ENCODE results near the gene AK1. TPM values are rescaled to one million over a fixed set of nuclear protein-coding genes. Genes with fewer than 3 reads are reported as not detected.

AK1 gene, protein sequence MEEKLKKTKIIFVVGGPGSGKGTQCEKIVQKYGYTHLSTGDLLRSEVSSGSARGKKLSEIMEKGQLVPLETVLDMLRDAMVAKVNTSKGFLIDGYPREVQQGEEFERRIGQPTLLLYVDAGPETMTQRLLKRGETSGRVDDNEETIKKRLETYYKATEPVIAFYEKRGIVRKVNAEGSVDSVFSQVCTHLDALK
- total RNA-seq, result 73.0 and 87.0 TPM in 2 replicates

DNA sequence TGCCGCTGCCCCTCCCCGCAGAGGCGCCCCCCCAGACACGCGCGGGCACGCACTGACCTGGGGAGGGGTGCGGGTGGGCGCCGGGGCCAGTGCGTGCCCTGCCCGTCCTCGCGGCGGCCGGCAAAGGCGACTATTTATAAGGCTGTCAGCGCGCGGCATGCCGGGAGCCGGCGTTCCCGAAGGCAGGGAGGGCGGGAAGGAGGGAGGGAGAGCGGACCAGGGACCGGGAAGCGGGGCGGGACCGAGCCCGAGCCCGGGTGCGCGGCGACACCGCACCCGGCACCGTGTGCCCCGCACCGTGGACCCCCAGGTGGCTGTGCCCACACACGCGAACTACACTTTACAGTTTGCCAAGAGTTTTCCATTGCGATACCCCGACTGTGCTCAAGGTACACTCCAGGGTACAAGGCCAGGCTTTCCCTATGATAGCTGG lies at the start of gene AK1:
Gene AK1 (minus strand): TSS at position 110 of the 433 bp plus-strand sequence. CDS start 3,058 bp downstream, outside the sequence.

DNA sequence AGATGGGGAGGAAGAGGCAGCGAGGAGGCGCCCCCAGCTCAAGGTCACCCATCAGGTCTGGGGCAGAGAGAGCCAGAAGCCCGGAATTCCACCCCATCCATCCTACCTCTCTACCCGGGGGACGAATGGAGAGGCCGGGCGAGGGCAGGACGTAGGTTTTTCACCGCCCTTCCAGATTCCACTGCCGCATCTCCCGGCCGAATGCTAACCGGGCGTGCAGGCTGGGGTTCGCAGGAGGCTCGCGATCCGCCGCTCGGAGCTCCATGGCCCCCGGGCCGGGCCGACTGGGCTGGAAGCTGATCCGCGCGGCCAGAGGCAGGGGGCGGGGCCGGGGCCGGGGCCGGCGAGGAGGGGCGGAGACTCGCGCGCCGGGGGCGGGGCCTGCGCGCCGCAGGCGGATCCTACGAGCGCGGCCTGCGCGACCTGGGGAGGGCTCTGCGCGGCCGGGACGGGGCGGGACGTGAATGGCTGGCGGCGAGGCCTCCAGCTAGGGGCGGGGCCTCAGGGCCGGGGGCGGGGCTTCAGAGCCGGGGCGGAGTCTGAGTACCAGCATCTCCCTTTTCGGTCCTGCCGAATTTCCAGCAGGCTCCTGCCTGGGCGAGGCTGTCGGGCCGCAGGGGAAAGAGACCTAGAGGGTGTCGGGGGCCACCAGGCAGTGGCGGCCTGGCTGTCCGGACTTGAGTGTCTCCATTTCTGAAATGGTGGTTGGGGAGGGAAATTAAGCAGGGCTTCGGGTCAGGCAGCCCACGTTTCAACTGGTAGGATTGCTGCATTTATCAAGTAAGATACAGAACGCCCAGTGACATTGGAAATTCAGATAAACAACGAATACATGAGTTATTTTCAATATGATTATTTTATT lies 39.5 kb upstream of the AK1 start, which contains the start of gene ST6GALNAC4:
Gene ST6GALNAC4 (minus strand): TSS at position 322 of the 862 bp plus-strand sequence. CDS start 622 bp downstream, outside the sequence.

DNA sequence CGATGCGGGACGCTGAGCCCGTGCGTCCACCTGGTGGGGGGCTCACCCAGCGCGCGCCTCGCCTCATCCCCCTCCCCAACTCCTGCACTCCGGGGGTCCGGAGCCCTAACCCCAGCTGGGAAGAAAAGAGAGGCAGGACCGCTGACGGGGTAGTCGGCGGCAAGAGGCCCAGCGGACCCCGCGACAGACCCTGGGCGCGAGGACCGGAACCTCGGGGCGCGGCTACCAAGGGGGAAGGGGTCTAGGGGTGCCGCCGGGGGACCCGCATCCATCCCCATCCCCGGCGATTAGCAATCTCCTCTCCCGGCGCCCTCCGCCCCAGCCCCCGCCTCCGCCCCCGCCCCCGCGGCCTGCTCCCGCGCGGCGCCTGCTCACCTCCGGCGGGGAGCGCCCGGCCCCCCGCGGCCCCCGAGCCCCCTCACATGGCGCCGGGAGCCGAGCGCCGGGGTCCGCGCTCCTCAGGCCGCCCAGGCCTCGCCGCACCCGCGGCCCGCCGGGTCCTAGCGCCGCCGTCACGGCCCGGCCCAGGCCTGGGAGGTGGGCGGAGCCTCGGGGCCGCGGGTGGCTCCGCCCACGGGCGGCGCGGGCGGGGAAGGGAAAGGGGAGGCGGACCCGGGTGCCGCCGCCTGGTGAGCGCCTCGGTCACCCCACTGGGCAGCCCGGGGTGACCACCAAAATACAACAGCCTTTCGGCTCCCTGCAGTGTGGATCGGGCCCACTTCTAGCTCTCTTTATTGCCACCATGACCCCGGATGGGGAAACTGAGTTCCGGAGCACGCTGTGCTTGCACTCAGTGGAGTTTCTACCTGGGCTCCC lies 21.9 kb upstream of the AK1 start, which contains the start of gene ST6GALNAC6:
Gene ST6GALNAC6 (minus strand): TSS at position 476 of the 816 bp plus-strand sequence. CDS start 1,622 bp downstream, outside the sequence.

DNA sequence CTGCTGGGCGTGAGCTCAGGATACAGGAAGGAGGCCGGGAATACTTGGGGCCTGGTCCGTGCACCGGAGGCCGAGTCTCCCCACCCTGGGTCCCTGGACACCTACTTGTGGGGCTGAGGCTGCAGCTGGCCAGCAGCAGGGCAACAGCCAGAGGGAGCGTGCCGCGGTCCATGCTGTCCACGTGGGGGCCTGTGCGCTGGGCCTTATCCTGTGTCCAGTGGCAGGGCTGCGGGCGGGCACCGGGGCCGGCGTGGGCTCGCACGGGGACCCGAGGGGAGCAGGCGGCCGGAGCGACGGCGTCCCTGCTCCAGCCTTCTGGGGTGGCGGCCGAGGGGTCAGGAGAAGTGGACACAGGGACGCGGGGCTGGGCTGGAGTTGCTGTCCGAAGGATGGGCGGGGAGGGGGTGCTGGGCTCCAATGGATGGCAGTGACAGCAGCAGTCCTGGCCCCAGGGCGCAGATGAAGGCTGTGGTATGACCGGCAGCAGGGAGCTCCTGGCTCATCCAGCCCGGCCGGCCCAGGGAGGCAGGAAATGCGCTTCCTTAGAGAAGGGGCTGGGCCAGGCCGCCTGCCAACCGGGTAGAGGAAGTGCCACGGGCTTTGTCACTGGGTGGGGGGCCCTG lies 23.2 kb downstream of the AK1 start, which contains the start of gene ENG:
Gene ENG (minus strand): TSS at position 475 of the 623 bp plus-strand sequence. CDS start 303 bp downstream, at position 172.

Other genes with a start within 250 kb of the AK1 start
- gene CFAP157, start 170.7 kb downstream of the AK1 start, total RNA-seq, result not detected in 2 replicates
- 28.9 and 36.0 TPM in 2 replicates for gene PTRH1, start 162.0 kb downstream of the AK1 start, total RNA-seq
- gene TTC16, start 161.6 kb downstream of the AK1 start, total RNA-seq, result under 0.01 TPM in 1 of 2 replicates, not detected in the other
- gene TOR2A, start 142.4 kb downstream of the AK1 start, total RNA-seq, result 10.1 and 13.6 TPM in 2 replicates
- under 0.01 TPM in 1 of 2 replicates, not detected in the other for gene SH2D3C, start 99.0 kb downstream of the AK1 start, total RNA-seq
- gene CDK9, start 91.6 kb downstream of the AK1 start, total RNA-seq, result 17.8 and 23.2 TPM in 2 replicates
- gene FPGS, start 74.8 kb downstream of the AK1 start, total RNA-seq, result 59.8 and 65.4 TPM in 2 replicates
- 47.2 and 48.9 TPM in 2 replicates for gene ENG, start 23.0 kb downstream of the AK1 start, total RNA-seq
- 45.4 and 49.1 TPM in 2 replicates for gene ST6GALNAC6, start 21.9 kb upstream of the AK1 start, total RNA-seq
- gene ST6GALNAC4, start 39.4 kb upstream of the AK1 start, total RNA-seq, result 32.6 and 41.0 TPM in 2 replicates
- 2.1 and 4.0 TPM in 2 replicates for gene PIP5KL1, start 53.1 kb upstream of the AK1 start, total RNA-seq
- gene DPM2, start 60.2 kb upstream of the AK1 start, total RNA-seq, result 30.9 and 38.5 TPM in 2 replicates
- 3.0 and 4.2 TPM in 2 replicates for gene EEIG1, start 103.3 kb upstream of the AK1 start, total RNA-seq
- gene NAIF1, start 189.6 kb upstream of the AK1 start, total RNA-seq, result 9.2 and 10.3 TPM in 2 replicates
- 11.1 and 11.4 TPM in 2 replicates for gene SLC25A25, start 190.6 kb upstream of the AK1 start, total RNA-seq

All from bronchus fibroblast of lung (primary cell).